Hepatocyte (in vitro differentiated cells): ENCODE data around the gene CTAGE9. TPM values are rescaled to one million over a fixed set of nuclear protein-coding genes. Genes with fewer than 3 reads are reported as not detected.
"Not testable (repeated sequence)": the region's sequence is repeated elsewhere in the genome, so short reads cannot be mapped to it uniquely, and the experiment has no call there.

ENCODE experiments used
- DNase-seq: peaks from one replicate; pipeline ENCODE4 v3.0.0-alpha.2; 2016; ENCODE audit warnings: low spot score
- H2AFZ ChIP-seq: fragments of 200-600 bp; sonication (generic); 2 replicates; pipeline ENCODE4 v1.6.0; 2016; ENCODE audit warnings: antibody characterized with exemption, mild to moderate bottlenecking
- H3K27ac ChIP-seq: fragments of 200-600 bp; sonication (generic); 2 replicates; pipeline ENCODE4 v1.5.1; 2016; ENCODE audit warnings: mild to moderate bottlenecking
- H3K27me3 ChIP-seq: fragments of 200-600 bp; sonication (generic); 2 replicates; pipeline ENCODE4 v1.6.1; 2016
- H3K36me3 ChIP-seq: fragments of 200-600 bp; sonication (generic); replicated peaks from 2 replicates; pipeline ENCODE4 v1.5.1; 2016; ENCODE audit warnings: low read depth; ENCODE audit not compliant: insufficient read depth
- H3K4me1 ChIP-seq: fragments of 200-600 bp; sonication (generic); 2 replicates; pipeline ENCODE4 v1.5.1; 2016; ENCODE audit warnings: mild to moderate bottlenecking, moderate library complexity; ENCODE audit not compliant: insufficient read depth
- H3K4me2 ChIP-seq: fragments of 200-600 bp; sonication (generic); 2 replicates; pipeline ENCODE4 v1.6.0; 2016
- H3K4me3 ChIP-seq: fragments of 200-600 bp; sonication (generic); 2 replicates; pipeline ENCODE4 v1.5.1; 2016; ENCODE audit warnings: mild to moderate bottlenecking
- H3K79me2 ChIP-seq: fragments of 200-600 bp; sonication (generic); 2 replicates; pipeline ENCODE4 v1.6.0; 2017; ENCODE audit warnings: mild to moderate bottlenecking
- H3K9me2 ChIP-seq: fragments of 200-600 bp; sonication (generic); replicated peaks from 2 replicates; pipeline ENCODE4 v1.6.0; 2017; ENCODE audit warnings: mild to moderate bottlenecking; ENCODE audit not compliant: insufficient read depth
- H3K9me3 ChIP-seq: fragments of 200-600 bp; sonication (generic); 2 replicates; pipeline ENCODE4 v1.5.1; 2016; ENCODE audit warnings: low read depth, mild to moderate bottlenecking
- H4K20me1 ChIP-seq: fragments of 200-600 bp; sonication (generic); 2 replicates; pipeline ENCODE4 v1.6.0; 2016; ENCODE audit warnings: mild to moderate bottlenecking; ENCODE audit not compliant: insufficient read depth, poor library complexity, severe bottlenecking
- EZH2 ChIP-seq: fragments of 200-600 bp; sonication (generic); IDR thresholded peaks from 2 replicates; pipeline ENCODE4 v1.6.1; 2016; ENCODE audit warnings: antibody characterized with exemption, mild to moderate bottlenecking, borderline replicate concordance
- EZH2phosphoT487 ChIP-seq: fragments of 200-600 bp; sonication (generic); IDR thresholded peaks from one replicate; pipeline ENCODE4 v1.6.1; 2018; ENCODE audit warnings: antibody characterized with exemption, mild to moderate bottlenecking, low read depth, moderate library complexity; ENCODE audit not compliant: unreplicated experiment, severe bottlenecking
- WGBS: methylation state at CpG from one replicate; pipeline ENCODE4 v1.1.6; 2016; ENCODE audit warnings: low lambda C conversion rate; ENCODE audit errors: missing lambda C conversion rate; 5-methylcytosine and 5-hydroxymethylcytosine counted together
- polyA plus RNA-seq: library from polyadenylated mRNA; unstranded; fragments of >200 nt; fragmentation: Nextera tagmentation; extraction: Ambion mirVana; gene quantifications from 2 replicates; pipeline ENCODE4 v1.2.1, GENCODE V29; 2016
- total RNA-seq: library from RNA; depleted of rRNA; stranded (reverse); fragments of >200 nt; gene quantifications from 2 replicates; pipeline ENCODE4 v1.2.3, GENCODE V29; 2014
- TF ChIP-seq, protein P1 (sequence below): fragments of 200-600 bp; sonication (generic); IDR thresholded peaks from 2 replicates; pipeline ENCODE4 v1.5.1; 2016; ENCODE audit warnings: antibody characterized with exemption, mild to moderate bottlenecking; ENCODE audit not compliant: poor library complexity

Gene CTAGE9
- total and polyA plus RNA-seq, 2 experiments from 2014 or later = 0.20 TPM; not detected in 1

GRCh38 chr6:131717836-131718542, 7.2 kb upstream of the CTAGE9 start:
- no peaks in the 10 kb centered on the region for H3K36me3 ChIP-seq
- H3K27ac ChIP-seq = no peak overlapping the region
- no peak for DNase-seq
- H3K4me1 ChIP-seq = no peaks in the 10 kb centered on the region
- no peaks in the 10 kb centered on the region for H3K9me2 ChIP-seq
- no peaks in the 10 kb centered on the region for H4K20me1 ChIP-seq
- 81% methylated on average over 3 of the region's 3 CpGs for WGBS
- no peaks in the 10 kb centered on the region for H3K27me3 ChIP-seq
- no peak overlapping the region for H2AFZ ChIP-seq
- H3K4me3 ChIP-seq = no peak overlapping the region
- H3K9me3 ChIP-seq = no peaks in the 10 kb centered on the region
- H3K79me2 ChIP-seq = no peaks in the 10 kb centered on the region
- H3K4me2 ChIP-seq = no peak overlapping the region
- no peak for TF ChIP-seq EZH2phosphoT487

- not testable (repeated sequence) for H3K27me3 ChIP-seq
- 96% methylated on average over 6 of the region's 6 CpGs for WGBS
Observed at GRCh38 chr6:131715567-131715966, 4.8 kb upstream of the CTAGE9 start.

DNA sequence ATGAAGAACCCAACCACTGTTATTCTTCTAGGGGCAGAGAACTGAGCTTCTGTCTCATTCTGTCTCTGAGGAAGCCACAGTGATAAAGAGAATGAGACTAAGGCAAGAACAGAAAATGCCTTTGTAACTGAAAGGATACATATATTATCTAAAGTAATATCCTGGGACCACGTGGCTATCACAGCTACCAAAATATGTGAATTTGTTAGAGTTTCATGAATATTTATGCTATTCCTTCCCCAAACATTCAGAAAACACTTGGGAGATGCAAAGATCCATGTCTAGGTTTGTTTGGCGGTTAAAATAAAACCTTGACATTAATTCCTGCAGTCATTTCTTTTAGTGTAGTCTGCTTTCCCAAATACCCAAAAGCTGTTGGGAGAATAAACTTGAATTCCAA, 6.9 kb downstream of the CTAGE9 start:
- not testable (repeated sequence) for H3K27me3 ChIP-seq, DNase-seq, H3K36me3 ChIP-seq, H3K4me3 ChIP-seq, H3K4me2 ChIP-seq, H3K4me1 ChIP-seq, H3K9me3 ChIP-seq, H2AFZ ChIP-seq, H3K79me2 ChIP-seq, H4K20me1 ChIP-seq, H3K27ac ChIP-seq, H3K9me2 ChIP-seq
- WGBS = no CpG with 5 or more reads among the region's 2 CpGs

More at GRCh38 chr6:131715567-131715966, 4.8 kb upstream of the CTAGE9 start:
- H3K4me1 ChIP-seq, H3K27ac ChIP-seq, H3K36me3 ChIP-seq, H3K4me2 ChIP-seq, H3K4me3 ChIP-seq, H3K9me2 ChIP-seq, H3K79me2 ChIP-seq, H2AFZ ChIP-seq, H4K20me1 ChIP-seq, DNase-seq, H3K9me3 ChIP-seq: not testable (repeated sequence)

- H3K9me3 ChIP-seq, H3K9me2 ChIP-seq, H3K27me3 ChIP-seq, H3K4me3 ChIP-seq, H3K79me2 ChIP-seq, H3K27ac ChIP-seq, DNase-seq, H4K20me1 ChIP-seq, H3K4me2 ChIP-seq, H2AFZ ChIP-seq, H3K4me1 ChIP-seq, H3K36me3 ChIP-seq: not testable (repeated sequence)
- no CpG with 5 or more reads among the region's 14 CpGs for WGBS
Observed at GRCh38 chr6:131700851-131701250, 10.0 kb downstream of the CTAGE9 start.

DNA sequence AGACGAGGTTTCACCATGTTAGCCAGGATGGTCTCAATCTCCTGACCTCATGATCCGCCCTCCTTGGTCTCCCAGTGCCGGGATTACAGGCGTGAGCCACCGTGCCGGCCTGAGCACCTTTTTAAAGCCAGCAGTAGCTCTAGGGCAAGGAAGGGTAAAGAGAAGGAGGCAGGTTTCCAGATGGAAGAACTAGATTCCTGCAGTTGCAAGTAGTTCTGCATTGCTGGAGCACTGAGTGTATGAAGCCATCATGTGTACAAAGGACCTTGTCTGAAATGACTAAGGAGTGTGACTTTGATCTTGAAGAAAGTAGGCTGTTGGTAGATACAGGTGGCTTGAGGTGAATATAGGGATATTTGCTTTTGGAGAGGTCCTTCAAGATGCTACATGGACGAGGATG, 13.9 kb downstream of the CTAGE9 start:
- H3K9me3 ChIP-seq = no peaks in the 10 kb centered on the region
- H3K27ac ChIP-seq = no peak overlapping the region
- DNase-seq = no peak
- no peaks in the 10 kb centered on the region for H3K36me3 ChIP-seq
- 93% methylated on average over 7 of the region's 7 CpGs for WGBS
- H3K4me3 ChIP-seq = no peak overlapping the region
- H3K4me1 ChIP-seq = no peaks in the 10 kb centered on the region
- TF ChIP-seq, protein P1, sequence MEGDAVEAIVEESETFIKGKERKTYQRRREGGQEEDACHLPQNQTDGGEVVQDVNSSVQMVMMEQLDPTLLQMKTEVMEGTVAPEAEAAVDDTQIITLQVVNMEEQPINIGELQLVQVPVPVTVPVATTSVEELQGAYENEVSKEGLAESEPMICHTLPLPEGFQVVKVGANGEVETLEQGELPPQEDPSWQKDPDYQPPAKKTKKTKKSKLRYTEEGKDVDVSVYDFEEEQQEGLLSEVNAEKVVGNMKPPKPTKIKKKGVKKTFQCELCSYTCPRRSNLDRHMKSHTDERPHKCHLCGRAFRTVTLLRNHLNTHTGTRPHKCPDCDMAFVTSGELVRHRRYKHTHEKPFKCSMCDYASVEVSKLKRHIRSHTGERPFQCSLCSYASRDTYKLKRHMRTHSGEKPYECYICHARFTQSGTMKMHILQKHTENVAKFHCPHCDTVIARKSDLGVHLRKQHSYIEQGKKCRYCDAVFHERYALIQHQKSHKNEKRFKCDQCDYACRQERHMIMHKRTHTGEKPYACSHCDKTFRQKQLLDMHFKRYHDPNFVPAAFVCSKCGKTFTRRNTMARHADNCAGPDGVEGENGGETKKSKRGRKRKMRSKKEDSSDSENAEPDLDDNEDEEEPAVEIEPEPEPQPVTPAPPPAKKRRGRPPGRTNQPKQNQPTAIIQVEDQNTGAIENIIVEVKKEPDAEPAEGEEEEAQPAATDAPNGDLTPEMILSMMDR = no peak
- TF ChIP-seq EZH2 (no peak), EZH2phosphoT487 (no peak)
- H3K27me3 ChIP-seq = no peaks in the 10 kb centered on the region
- no peaks in the 10 kb centered on the region for H3K79me2 ChIP-seq
- no peaks in the 10 kb centered on the region for H3K9me2 ChIP-seq
- no peaks in the 10 kb centered on the region for H4K20me1 ChIP-seq
- no peak overlapping the region for H2AFZ ChIP-seq
- no peak overlapping the region for H3K4me2 ChIP-seq
